Measurements from ENCODE around the gene SMIM41. TPM values are rescaled to one million over a fixed set of nuclear protein-coding genes. Genes with fewer than 3 reads are reported as not detected.
"Not testable (repeated sequence)": the region's sequence is repeated elsewhere in the genome, so short reads cannot be mapped to it uniquely, and the experiment has no call there.

Gene SMIM41
- total RNA-seq, 1 experiment from 2014 or later: not detected

GRCh38 chr12:52084491-52085231, 5.2 kb downstream of the SMIM41 start:
- no peak for DNase-seq (ENCODE audit: low read depth)

- DNase-seq (ENCODE audit: low read depth): no peak
These were observed 6.2 kb downstream of the SMIM41 start for GRCh38 chr12:52085682-52086180.

GRCh38 chr12:52086366-52086765, 6.9 kb downstream of the SMIM41 start:
- DNase-seq (ENCODE audit: low read depth): no peak

DNA sequence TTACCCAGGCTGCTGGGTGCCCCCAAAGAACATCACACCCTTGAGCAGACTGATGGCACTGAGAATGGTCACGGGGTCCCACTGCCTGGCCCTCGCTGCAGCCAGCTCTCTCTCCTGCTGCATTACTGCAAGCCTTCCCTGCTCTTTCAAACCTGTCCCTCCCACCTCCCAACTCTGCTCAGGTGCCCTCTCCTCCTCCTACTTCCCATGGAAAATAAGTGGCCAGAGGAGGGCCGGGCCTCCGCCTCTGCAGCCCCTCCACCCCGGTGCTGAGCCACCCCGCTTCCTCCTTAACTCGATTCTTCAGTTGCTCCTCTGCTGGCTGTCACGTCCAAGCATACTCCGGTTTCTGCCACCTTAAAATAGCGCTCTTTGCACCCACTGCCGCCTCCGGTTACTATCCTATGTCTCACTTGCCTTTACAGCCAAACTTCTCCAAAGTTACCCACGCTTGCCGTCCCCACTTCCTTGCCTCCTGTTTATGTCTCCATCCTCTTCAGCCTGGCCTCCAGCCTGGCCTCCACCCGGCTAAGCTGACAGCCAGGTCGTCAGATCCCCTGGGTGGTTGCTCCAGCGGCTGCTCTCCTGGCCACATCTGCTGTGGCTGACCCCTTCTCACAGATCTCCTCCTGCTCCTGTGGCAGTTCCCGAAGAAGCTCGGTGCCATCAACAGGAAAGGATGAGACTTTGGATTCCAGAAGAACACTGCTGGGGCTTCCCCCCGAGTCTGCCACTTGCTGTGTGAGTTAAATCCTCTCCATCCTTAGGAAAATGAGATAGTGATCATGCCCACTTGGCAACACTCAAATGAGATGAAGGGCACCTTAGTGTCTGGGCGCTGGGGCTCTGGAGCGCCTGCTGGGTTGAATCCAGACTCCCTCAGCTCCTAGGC, 7.7 kb downstream of the SMIM41 start:
- DNase-seq (ENCODE audit: low read depth): no peak

GRCh38 chr12:52087961-52088820, 8.7 kb downstream of the SMIM41 start:
- no peak for DNase-seq (ENCODE audit: low read depth)

DNA sequence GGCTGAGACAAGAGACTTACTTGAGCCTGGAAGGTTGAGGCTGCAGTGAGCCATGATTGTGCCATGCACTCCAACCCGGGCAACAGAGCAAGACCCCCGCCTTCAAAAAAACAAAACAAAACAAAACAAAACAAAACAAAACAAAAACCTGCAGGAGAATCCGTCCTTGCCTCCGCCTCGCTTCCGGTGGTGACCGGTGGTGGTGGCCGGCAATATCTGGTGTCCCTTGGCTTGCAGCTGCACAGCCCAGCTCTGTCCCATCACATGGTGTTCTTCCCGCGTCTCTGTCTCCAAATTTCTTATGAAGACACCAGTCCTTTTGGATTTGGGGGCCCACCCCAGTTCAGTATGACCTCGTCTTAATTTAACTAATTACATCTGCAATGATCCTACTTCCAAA, 10.0 kb downstream of the SMIM41 start:
- no peak for DNase-seq (ENCODE audit: low read depth)

GRCh38 chr12:52090291-52090690, 10.8 kb downstream of the SMIM41 start:
- no peak for DNase-seq (ENCODE audit: low read depth)

DNA sequence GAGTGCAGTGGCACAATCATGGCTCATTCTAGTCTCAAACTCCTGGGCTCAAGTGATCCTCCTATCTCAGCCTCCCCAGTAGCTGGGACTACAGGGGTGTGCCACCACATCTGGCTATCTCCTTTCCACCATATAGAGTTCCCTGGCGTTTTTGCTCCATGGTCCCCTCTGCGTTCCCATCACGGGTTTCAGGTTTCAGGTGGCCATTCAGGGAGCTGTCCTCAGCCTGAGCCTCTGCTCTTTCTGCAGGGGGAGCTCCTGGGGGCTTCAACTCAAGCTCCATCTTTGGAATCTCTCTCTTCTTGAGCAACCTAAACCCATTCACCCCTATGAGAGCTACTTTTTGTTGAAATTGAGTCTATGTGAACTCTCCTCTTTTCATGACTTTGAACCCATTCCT, 11.6 kb downstream of the SMIM41 start:
- DNase-seq (ENCODE audit: low read depth): no peak

GRCh38 chr12:52091869-52092268, 12.4 kb downstream of the SMIM41 start:
- DNase-seq (ENCODE audit: low read depth): no peak

- no peak for DNase-seq (ENCODE audit: low read depth)
These were observed 13.8 kb downstream of the SMIM41 start for GRCh38 chr12:52093346-52093745.

DNA sequence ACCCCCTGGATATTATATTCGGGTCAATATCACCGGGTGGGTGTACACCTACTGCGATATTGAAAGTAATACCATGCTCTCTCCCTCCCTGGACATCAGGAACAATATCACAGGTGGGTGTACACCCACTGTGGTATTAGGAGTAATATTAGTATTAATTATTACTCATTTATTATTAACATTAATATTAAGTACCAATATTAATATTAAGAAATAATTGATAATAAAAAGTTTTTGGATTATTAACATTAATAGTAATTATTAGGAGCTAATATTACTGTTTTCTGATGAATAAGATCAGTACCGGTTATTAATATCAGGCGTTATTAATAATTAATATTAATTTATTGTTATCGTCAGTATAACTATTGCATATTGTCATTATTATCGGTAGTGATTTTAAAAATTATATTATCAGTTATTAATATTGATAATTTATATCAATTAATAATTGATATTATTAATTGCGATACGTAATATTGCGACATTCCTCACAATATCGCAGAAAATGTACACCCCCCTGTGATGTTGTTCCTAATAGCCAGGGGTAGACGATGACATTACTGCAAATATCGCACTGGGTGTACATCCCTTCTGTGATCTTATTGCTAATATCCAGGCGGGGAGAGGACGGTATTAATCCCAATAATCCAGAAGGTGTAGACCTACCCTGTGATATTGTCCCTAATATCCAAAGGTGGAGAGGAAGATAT, 17.0 kb downstream of the SMIM41 start:
- no peak for DNase-seq (ENCODE audit: low read depth)

DNA sequence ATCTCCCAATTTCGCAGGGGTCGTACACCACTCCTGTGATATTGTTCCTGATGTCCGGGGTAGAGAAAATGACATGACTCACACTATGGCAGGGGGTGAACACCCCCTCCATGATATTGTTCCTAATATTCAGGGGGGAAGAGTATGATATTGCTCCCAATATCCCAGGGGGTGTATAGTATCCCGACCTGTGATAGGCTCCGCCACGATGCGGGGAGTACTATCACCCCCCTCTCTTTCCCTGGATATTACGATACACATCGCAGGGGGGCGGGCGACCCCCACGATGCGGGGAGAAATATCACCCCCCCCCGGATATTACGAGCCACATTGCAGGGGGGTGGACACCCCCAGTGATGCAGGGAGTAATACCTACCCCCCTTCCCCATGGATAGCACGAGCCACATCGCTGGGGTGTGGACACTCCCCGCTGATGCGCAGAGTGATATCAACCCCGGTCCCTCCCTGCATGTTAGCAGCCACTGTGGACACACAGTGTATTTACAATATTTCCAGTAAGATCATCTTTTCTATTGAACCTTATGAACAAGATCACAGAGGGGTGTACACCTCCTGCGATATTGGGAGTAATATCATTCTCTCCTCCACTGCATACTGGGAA, 17.7 kb downstream of the SMIM41 start:
- no peak for DNase-seq (ENCODE audit: low read depth)

DNA sequence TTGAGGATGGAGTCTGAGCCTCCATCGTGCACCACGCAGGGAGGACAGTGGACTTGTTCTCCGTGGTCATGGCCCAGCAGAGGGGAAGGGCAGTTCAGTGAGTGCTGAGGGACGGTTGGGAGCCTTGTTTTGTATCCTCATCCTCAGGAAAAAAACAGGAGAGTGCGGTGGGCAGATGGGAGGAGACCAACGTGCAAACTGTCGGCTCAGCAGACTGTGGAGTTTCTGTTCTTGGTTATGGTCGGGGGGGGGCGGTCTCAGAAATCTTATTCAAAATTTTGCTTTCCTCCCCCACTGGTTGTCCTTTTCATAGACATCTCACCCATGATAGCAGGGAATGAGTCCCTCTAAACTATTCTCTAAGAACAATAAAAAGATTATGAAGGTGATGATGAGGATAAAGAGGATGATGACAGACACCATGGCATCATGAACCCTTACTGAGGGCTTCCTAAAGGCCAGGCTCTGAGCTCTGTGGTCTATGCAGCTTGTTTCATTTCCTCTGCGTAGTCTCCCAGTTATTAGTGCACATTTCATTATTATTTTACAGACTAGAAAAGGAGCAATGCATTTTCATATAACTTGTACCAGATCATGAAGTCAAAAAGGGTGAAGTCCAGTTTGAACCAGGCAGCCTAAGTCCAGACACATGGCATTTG, 25.1 kb downstream of the SMIM41 start:
- not testable (repeated sequence) for DNase-seq (ENCODE audit: low read depth)

DNA sequence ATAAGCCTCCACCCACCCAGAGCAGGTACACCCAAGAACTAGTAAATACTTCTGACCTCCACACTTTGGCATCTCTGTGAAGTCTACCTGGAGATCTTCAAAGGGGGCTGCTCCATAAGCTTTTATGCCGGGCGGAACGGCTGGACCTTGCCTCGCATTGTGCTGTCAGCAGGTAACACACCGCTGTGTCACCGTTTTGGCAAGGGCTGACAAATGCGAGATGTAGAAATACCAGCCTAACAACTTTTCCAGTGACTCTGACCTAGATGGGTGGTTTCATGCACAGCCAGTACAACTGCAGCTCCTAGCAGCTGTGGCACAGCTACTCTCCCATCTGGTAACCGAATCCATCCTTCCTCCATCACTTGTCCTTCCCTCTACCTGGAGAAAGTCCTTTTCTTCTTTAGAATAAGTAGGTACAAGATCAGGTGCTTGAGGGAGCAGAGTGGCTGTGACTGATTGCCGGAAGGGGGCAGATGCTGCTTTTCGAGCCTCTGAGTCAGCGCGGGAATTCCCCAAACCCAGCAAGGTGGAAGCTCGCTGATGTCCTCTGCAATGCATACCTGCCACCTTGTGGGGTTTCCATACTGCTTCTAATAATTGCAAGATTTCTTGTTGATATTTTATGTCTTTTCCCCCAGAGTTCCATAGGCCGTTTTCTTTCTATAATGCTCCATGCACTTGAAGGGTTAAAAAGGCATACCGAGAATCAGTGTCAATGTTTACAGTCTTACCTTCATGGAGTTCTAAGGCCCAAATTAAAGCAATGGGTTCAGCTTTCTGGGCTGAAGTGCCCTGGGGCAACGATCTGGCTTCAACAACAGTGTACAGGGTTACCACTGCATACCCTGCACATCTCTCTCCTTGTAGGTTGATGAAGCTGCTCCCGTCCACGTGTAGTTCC, 37.0 kb downstream of the SMIM41 start:
- DNase-seq (ENCODE audit: low read depth): not testable (repeated sequence)

GRCh38 chr12:52117806-52118475, 38.4 kb downstream of the SMIM41 start:
- DNase-seq (ENCODE audit: low read depth): not testable (repeated sequence)

DNA sequence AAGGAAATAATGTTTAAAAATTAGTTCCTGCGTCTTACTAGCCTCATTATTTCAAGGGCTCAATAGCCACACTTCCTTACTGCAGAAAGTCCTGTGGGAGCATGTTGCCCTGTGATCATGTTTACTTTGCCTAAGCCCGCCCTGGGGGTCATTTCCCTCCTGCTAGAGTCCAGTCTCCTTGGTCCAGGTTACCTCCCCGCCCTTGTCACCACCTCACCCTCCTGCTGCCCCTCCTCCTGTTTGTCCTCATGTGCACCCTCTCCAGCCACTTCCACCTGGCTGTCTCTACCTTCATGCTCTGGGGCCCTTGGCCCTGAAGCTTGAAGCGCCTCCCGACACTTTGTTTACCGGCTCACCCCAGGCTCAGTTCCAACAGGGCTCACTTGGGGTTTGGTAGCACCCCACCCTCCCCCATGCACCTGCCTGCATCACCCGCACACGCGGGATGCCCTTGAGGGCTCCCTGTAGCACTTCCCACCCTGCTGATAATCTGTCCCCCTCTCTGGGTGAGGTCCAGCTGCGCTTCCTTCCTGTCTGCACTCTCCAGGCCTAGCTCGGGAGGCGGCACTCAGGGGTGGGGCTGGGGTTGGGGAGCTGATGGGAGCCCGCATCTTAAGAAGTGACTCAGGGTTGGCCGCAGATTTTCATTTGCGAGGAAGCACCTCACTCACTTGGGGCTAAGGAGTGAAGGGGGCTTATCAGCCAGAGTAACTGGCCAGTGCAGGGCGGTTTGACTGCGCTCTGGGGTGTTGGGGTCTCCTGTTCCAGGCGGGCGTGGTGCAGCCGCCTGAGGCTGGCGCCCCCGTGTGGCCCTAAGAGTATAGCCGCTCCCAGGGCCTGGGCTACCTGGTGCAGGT, 40.1 kb downstream of the SMIM41 start:
- DNase-seq (ENCODE audit: low read depth): no peak
